HEK293 (cell line): ENCODE results near the gene GPR160.

Experiments
- ZNF274 ChIP-seq, 2 experiments: fragments of 200-500 bp in 1 of 2; fragments of 450-650 bp in 1 of 2; sonication (Bioruptor generic) in 1 of 2; formaldehyde crosslinking in 1 of 2; IDR thresholded peaks; 2 replicates each; pipeline versions ENCODE4 v1.5.1 to v1.6.1; 2014 to 2016; ENCODE audit warnings: borderline replicate concordance in 1 of 2, inconsistent platforms in 1 of 2, low read length in 1 of 2, missing biosample characterization in 1 of 2, missing genetic modification characterization in 1 of 2
- ZNF530 ChIP-seq: fragments of 450-650 bp; formaldehyde crosslinking; IDR thresholded peaks from 2 replicates; pipeline ENCODE4 v1.5.1; 2016; ENCODE audit warnings: low read depth, missing biosample characterization, missing genetic modification characterization

- no peak for TF ChIP-seq ZNF274 (IDR thresholded peaks at IDR 0.05; ENCODE audit: low read length)
- no peak for TF ChIP-seq ZNF274 (tag by site-specific recombination; IDR thresholded peaks at IDR 0.05; ENCODE audit: borderline replicate concordance)
- no peak for TF ChIP-seq ZNF530 (tag by site-specific recombination)
These were observed 61.0 kb downstream of the GPR160 start for GRCh38 chr3:170098753-170099152.
